ENCODE data around the gene LRRFIP2. TPM values are rescaled to one million over a fixed set of nuclear protein-coding genes. Genes with fewer than 3 reads are reported as not detected.
A peak's percentile ranks its signal among the peaks of the same experiment; 100 is the strongest.
"Not testable (repeated sequence)": the region's sequence is repeated elsewhere in the genome, so short reads cannot be mapped to it uniquely, and the experiment has no call there.

Gene LRRFIP2
- total RNA-seq = 26.2 and 28.6 TPM in 2 replicates

- peaks cover 56% of the 10 kb centered on the region for H3K4me1 Mint-ChIP-seq (ENCODE audit: low read depth)
- peaks cover 15% of the 10 kb centered on the region for H3K36me3 Mint-ChIP-seq (ENCODE audit: low read depth)
- intact Hi-C loops (cut with micrococcal nuclease) = loop anchor here (1.0 to 5.0 kb wide), 3 partner anchors 11 to 120 kb away; no protein-coding TSS in a partner anchor
These were observed at the start of gene LRRFIP2 for GRCh38 chr3:37174532-37175126. Gene LRRFIP2 (minus strand): TSS chr3:37174582. CDS start chr3:37148983, 25,599 bp downstream.

GRCh38 chr3:37223576-37223975 is 49.2 kb upstream of the LRRFIP2 start:
- DNase-seq (ENCODE audit: low spot score) = no peak
- Mint-ChIP-seq H3K4me3 (no peak overlapping the region), H3K4me1 (ENCODE audit: low read depth) (peaks cover 3% of the 10 kb centered on the region), H3K36me3 (ENCODE audit: low read depth) (no peaks in the 10 kb centered on the region), H3K27ac (no peak overlapping the region), H3K27me3 (ENCODE audit: insufficient read depth) (peaks cover 24% of the 10 kb centered on the region), H3K9me3 (no peaks in the 10 kb centered on the region)
- intact Hi-C loops (cut with micrococcal nuclease) = no loop called here

More at GRCh38 chr3:37174532-37175126, at the start of gene LRRFIP2:
- Mint-ChIP-seq H3K27ac (peak within 1 kb of the TSS; percentile 57), H3K27me3 (ENCODE audit: insufficient read depth) (no peaks in the 10 kb centered on the region), H3K9me3 (no peaks in the 10 kb centered on the region), H3K4me3 (peak within 1 kb of the TSS; percentile 91)
- DNase-seq (ENCODE audit: low spot score) = no peak

- Mint-ChIP-seq H3K27me3 (ENCODE audit: insufficient read depth) (peaks cover 20% of the 10 kb centered on the region), H3K4me3 (no peak overlapping the region), H3K36me3 (ENCODE audit: low read depth) (no peaks in the 10 kb centered on the region), H3K27ac (no peak overlapping the region), H3K9me3 (no peaks in the 10 kb centered on the region), H3K4me1 (ENCODE audit: low read depth) (peaks cover 3% of the 10 kb centered on the region)
- intact Hi-C loops (cut with micrococcal nuclease) = no loop called here
- DNase-seq (ENCODE audit: low spot score) = no peak
These were observed 48.8 kb upstream of the LRRFIP2 start for GRCh38 chr3:37223141-37223558.

GRCh38 chr3:37222542-37222941 is 48.2 kb upstream of the LRRFIP2 start:
- H3K36me3 Mint-ChIP-seq (ENCODE audit: low read depth); H3K27ac Mint-ChIP-seq; DNase-seq (ENCODE audit: low spot score); intact Hi-C loops (cut with micrococcal nuclease); H3K4me3 Mint-ChIP-seq; H3K4me1 Mint-ChIP-seq (ENCODE audit: low read depth); H3K9me3 Mint-ChIP-seq: not testable (repeated sequence)
- peaks cover 14% of the 10 kb centered on the region for H3K27me3 Mint-ChIP-seq (ENCODE audit: insufficient read depth)

- no peaks in the 10 kb centered on the region for H3K9me3 Mint-ChIP-seq
- peaks cover 9% of the 10 kb centered on the region for H3K4me1 Mint-ChIP-seq (ENCODE audit: low read depth)
- H3K4me3 Mint-ChIP-seq = no peak overlapping the region
- peaks cover 14% of the 10 kb centered on the region for H3K27me3 Mint-ChIP-seq (ENCODE audit: insufficient read depth)
- H3K27ac Mint-ChIP-seq = no peak overlapping the region
- H3K36me3 Mint-ChIP-seq (ENCODE audit: low read depth) = no peaks in the 10 kb centered on the region
- intact Hi-C loops (cut with micrococcal nuclease) = no loop called here
- no peak for DNase-seq (ENCODE audit: low spot score)
These were observed 47.0 kb upstream of the LRRFIP2 start for GRCh38 chr3:37221407-37221806.

- Mint-ChIP-seq H3K9me3 (no peaks in the 10 kb centered on the region), H3K27ac (no peak overlapping the region), H3K36me3 (ENCODE audit: low read depth) (no peaks in the 10 kb centered on the region), H3K4me1 (ENCODE audit: low read depth) (peaks cover 13% of the 10 kb centered on the region), H3K4me3 (no peak overlapping the region), H3K27me3 (ENCODE audit: insufficient read depth) (peaks cover 8% of the 10 kb centered on the region)
- DNase-seq (ENCODE audit: low spot score) = no peak
- intact Hi-C loops (cut with micrococcal nuclease) = loop anchor here (10.0 kb wide), 1 partner anchor 344 kb away; no protein-coding TSS in a partner anchor
These were observed 44.9 kb upstream of the LRRFIP2 start for GRCh38 chr3:37219266-37219665.

- Mint-ChIP-seq H3K9me3 (no peaks in the 10 kb centered on the region), H3K4me1 (ENCODE audit: low read depth) (peaks cover 15% of the 10 kb centered on the region), H3K27ac (no peak overlapping the region), H3K36me3 (ENCODE audit: low read depth) (no peaks in the 10 kb centered on the region), H3K27me3 (ENCODE audit: insufficient read depth) (peaks cover 6% of the 10 kb centered on the region), H3K4me3 (no peak overlapping the region)
- no peak for DNase-seq (ENCODE audit: low spot score)
- intact Hi-C loops (cut with micrococcal nuclease) = loop anchor here (10.0 kb wide), 1 partner anchor 343 kb away; no protein-coding TSS in a partner anchor
These were observed 43.8 kb upstream of the LRRFIP2 start for GRCh38 chr3:37218206-37218605.

- no peak overlapping the region for H3K27ac Mint-ChIP-seq
- peaks cover 4% of the 10 kb centered on the region for H3K27me3 Mint-ChIP-seq (ENCODE audit: insufficient read depth)
- H3K4me3 Mint-ChIP-seq = no peak overlapping the region
- intact Hi-C loops (cut with micrococcal nuclease) = loop anchor here (10.0 kb wide), 1 partner anchor 342 kb away; no protein-coding TSS in a partner anchor
- H3K36me3 Mint-ChIP-seq (ENCODE audit: low read depth) = no peaks in the 10 kb centered on the region
- no peak for DNase-seq (ENCODE audit: low spot score)
- peaks cover 15% of the 10 kb centered on the region for H3K4me1 Mint-ChIP-seq (ENCODE audit: low read depth)
- H3K9me3 Mint-ChIP-seq = no peaks in the 10 kb centered on the region
These were observed 42.9 kb upstream of the LRRFIP2 start for GRCh38 chr3:37217098-37217849.

GRCh38 chr3:37216597-37217097 is 42.3 kb upstream of the LRRFIP2 start:
- Mint-ChIP-seq H3K27ac (no peak overlapping the region), H3K4me3 (peak overlapping the region; percentile 12), H3K9me3 (no peaks in the 10 kb centered on the region), H3K36me3 (ENCODE audit: low read depth) (no peaks in the 10 kb centered on the region), H3K27me3 (ENCODE audit: insufficient read depth) (peaks cover 4% of the 10 kb centered on the region), H3K4me1 (ENCODE audit: low read depth) (peaks cover 15% of the 10 kb centered on the region)
- intact Hi-C loops (cut with micrococcal nuclease) = loop anchor here (10.0 kb wide), 1 partner anchor 342 kb away; no protein-coding TSS in a partner anchor
- no peak for DNase-seq (ENCODE audit: low spot score)

- intact Hi-C loops (cut with micrococcal nuclease) = loop anchor here (10.0 kb wide), 1 partner anchor 339 kb away; no protein-coding TSS in a partner anchor
- Mint-ChIP-seq H3K4me1 (ENCODE audit: low read depth) (peaks cover 15% of the 10 kb centered on the region), H3K4me3 (no peak overlapping the region), H3K27me3 (ENCODE audit: insufficient read depth) (peaks cover 2% of the 10 kb centered on the region), H3K36me3 (ENCODE audit: low read depth) (no peaks in the 10 kb centered on the region), H3K9me3 (no peaks in the 10 kb centered on the region), H3K27ac (no peak overlapping the region)
- no peak for DNase-seq (ENCODE audit: low spot score)
These were observed 39.7 kb upstream of the LRRFIP2 start for GRCh38 chr3:37214076-37214475.

- DNase-seq (ENCODE audit: low spot score) = no peak
- Mint-ChIP-seq H3K4me3 (no peak overlapping the region), H3K36me3 (ENCODE audit: low read depth) (no peaks in the 10 kb centered on the region), H3K27ac (no peak overlapping the region), H3K9me3 (no peaks in the 10 kb centered on the region), H3K4me1 (ENCODE audit: low read depth) (peaks cover 5% of the 10 kb centered on the region), H3K27me3 (ENCODE audit: insufficient read depth) (peaks cover 2% of the 10 kb centered on the region)
- intact Hi-C loops (cut with micrococcal nuclease) = loop anchor here (10.0 kb wide), 1 partner anchor 335 kb away; no protein-coding TSS in a partner anchor
These were observed 35.8 kb upstream of the LRRFIP2 start for GRCh38 chr3:37210230-37210629.

GRCh38 chr3:37208576-37208975 is 34.2 kb upstream of the LRRFIP2 start:
- H3K27ac Mint-ChIP-seq; H3K36me3 Mint-ChIP-seq (ENCODE audit: low read depth); H3K27me3 Mint-ChIP-seq (ENCODE audit: insufficient read depth); intact Hi-C loops (cut with micrococcal nuclease); H3K4me1 Mint-ChIP-seq (ENCODE audit: low read depth); H3K9me3 Mint-ChIP-seq; H3K4me3 Mint-ChIP-seq; DNase-seq (ENCODE audit: low spot score): not testable (repeated sequence)

GRCh38 chr3:37208008-37208407 is 33.6 kb upstream of the LRRFIP2 start:
- H3K9me3 Mint-ChIP-seq; DNase-seq (ENCODE audit: low spot score); H3K4me3 Mint-ChIP-seq; intact Hi-C loops (cut with micrococcal nuclease); H3K36me3 Mint-ChIP-seq (ENCODE audit: low read depth); H3K27me3 Mint-ChIP-seq (ENCODE audit: insufficient read depth); H3K4me1 Mint-ChIP-seq (ENCODE audit: low read depth); H3K27ac Mint-ChIP-seq: not testable (repeated sequence)

All from activated T-helper 1 cell treated with anti-CD3 and anti-CD28 coated beads, Interleukin-12 subunit alpha, Interleukin-12 subunit beta, Interleukin-2, Interleukin-4 antibody, amounts not matched to agents 30 ng/mL and 10 ng/mL and 1 ng/mL, durations not matched to agents 14 hours and 24 hours and 36 hours (primary cell).